ENCODE data around the gene CHAD.
"Not testable (repeated sequence)": the region's sequence is repeated elsewhere in the genome, so short reads cannot be mapped to it uniquely, and the experiment has no call there.

Gene CHAD

GRCh38 chr17:50425682-50426471, 42.8 kb downstream of the CHAD start, which contains the start of gene ACSF2:
TSS of gene ACSF2 (plus strand) at chr17:50426218. CDS start at chr17:50426262, 44 bp downstream.
- peak; percentile 55 for DNase-seq

GRCh38 chr17:50424996-50425681, 43.5 kb downstream of the CHAD start:
- DNase-seq, result peak; percentile 8

- peak; percentile 2 for DNase-seq
Measured at GRCh38 chr17:50424246-50424995, 44.3 kb downstream of the CHAD start.

- peak; percentile 68 for DNase-seq
Measured at GRCh38 chr17:50423553-50424159, 45.0 kb downstream of the CHAD start.

GRCh38 chr17:50422738-50423137, 45.9 kb downstream of the CHAD start:
- DNase-seq, result no peak

- peak; percentile 81 for DNase-seq
Measured at GRCh38 chr17:50421308-50422051, 47.2 kb downstream of the CHAD start.

GRCh38 chr17:50420419-50421112, 48.1 kb downstream of the CHAD start:
- DNase-seq, result no peak

GRCh38 chr17:50419577-50419976, 49.1 kb downstream of the CHAD start:
- not testable (repeated sequence) for DNase-seq

GRCh38 chr17:50414808-50415207, 53.9 kb downstream of the CHAD start:
- no peak for DNase-seq

Measured in inflammatory macrophage treated with lipopolysaccharide for 4 hours (primary cell).